ENCODE results near the gene GIT2.

GRCh38 chr12:110035534-110036104 is 39.5 kb upstream of the GIT2 start:
- TF ChIP-seq POLR2A (IDR thresholded peaks at IDR 0.05; ENCODE audit: low read length) (no peak), GATA1 (IDR thresholded peaks at IDR 0.05; ENCODE audit: low read depth, low read length) (no peak)

Measured in erythroblast (primary cell).